ENCODE measurements around the gene OTULIN.

- TF ChIP-seq CTCF (IDR thresholded peaks at IDR 0.05; ENCODE audit: low read length) = no peak
- TF ChIP-seq EZH2 (IDR thresholded peaks at IDR 0.05; ENCODE audit: borderline replicate concordance, low read length) = no peak
Measured at GRCh38 chr5:14695152-14695551, 30.6 kb downstream of the OTULIN start.
